Fibroblast of lung (primary cell): Measurements from ENCODE around the gene DNAI2.

Experiments
- EZH2 ChIP-seq: IDR thresholded peaks from 2 replicates; pipeline ENCODE4 v1.5.1; 2012; ENCODE audit warnings: low read length, control low read depth, mild to moderate bottlenecking; ENCODE audit errors: missing control alignments
- TF ChIP-seq, protein P1 (sequence below), 2 donors: IDR thresholded peaks in 1 of 2; conservative IDR thresholded peaks in 1 of 2; 1 replicate in 1 of 2; 2 replicates in 1 of 2; pipeline ENCODE4 v1.5.1; 2011 to 2012; ENCODE audit warnings: low read length in 2 of 2, control low read depth in 1 of 2, inconsistent platforms in 1 of 2, low read depth in 1 of 2, mild to moderate bottlenecking in 1 of 2

DNA sequence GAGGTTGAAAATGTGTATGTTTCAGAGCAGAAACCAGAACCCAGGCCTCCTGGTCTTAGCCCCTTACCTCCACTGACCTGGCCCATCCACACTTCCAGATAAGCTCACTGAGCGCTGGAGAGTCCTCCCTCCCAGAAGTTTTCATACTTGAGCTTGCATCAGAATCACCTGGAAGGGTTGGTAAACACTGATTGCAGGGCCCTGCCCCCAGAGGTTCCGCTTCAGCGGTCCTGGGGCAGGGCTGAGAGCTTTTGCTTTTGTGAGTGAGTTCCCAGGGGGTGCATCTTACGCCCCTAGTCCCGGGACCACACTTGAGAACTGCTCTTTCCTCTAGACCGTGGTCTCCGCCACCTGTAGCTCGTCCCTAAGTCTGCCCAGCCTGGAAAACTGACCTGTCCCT is 40.1 kb upstream of the DNAI2 start:
- TF ChIP-seq, protein P1, sequence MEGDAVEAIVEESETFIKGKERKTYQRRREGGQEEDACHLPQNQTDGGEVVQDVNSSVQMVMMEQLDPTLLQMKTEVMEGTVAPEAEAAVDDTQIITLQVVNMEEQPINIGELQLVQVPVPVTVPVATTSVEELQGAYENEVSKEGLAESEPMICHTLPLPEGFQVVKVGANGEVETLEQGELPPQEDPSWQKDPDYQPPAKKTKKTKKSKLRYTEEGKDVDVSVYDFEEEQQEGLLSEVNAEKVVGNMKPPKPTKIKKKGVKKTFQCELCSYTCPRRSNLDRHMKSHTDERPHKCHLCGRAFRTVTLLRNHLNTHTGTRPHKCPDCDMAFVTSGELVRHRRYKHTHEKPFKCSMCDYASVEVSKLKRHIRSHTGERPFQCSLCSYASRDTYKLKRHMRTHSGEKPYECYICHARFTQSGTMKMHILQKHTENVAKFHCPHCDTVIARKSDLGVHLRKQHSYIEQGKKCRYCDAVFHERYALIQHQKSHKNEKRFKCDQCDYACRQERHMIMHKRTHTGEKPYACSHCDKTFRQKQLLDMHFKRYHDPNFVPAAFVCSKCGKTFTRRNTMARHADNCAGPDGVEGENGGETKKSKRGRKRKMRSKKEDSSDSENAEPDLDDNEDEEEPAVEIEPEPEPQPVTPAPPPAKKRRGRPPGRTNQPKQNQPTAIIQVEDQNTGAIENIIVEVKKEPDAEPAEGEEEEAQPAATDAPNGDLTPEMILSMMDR (conservative IDR thresholded peaks at IDR 0.05 in 1 of 2, IDR thresholded peaks at IDR 0.05 in 1 of 2; ENCODE audit: low read depth in 1 of 2, low read length in 2 of 2), result no peak
- TF ChIP-seq EZH2, result no peak
